Activated T-cell treated with anti-CD3 and anti-CD28 coated beads, Interleukin-2, amount 50 U/mL, for 48 hours (primary cell): ENCODE measurements around the gene STAP2.

Experiments
- DNase-seq, 2 experiments: peaks; one replicate each; pipeline ENCODE4 v3.0.0-alpha.2; 2020

The STAP2 gene

GRCh38 chr19:4338441-4339355 lies at the start of gene STAP2:
Gene STAP2 (minus strand): TSS chr19:4338827. CDS start chr19:4338753, 74 bp downstream.
- DNase-seq: peak; percentile 52 to 53

- no peak for DNase-seq
These were observed 47.6 kb upstream of the STAP2 start for GRCh38 chr19:4386041-4386782.

DNA sequence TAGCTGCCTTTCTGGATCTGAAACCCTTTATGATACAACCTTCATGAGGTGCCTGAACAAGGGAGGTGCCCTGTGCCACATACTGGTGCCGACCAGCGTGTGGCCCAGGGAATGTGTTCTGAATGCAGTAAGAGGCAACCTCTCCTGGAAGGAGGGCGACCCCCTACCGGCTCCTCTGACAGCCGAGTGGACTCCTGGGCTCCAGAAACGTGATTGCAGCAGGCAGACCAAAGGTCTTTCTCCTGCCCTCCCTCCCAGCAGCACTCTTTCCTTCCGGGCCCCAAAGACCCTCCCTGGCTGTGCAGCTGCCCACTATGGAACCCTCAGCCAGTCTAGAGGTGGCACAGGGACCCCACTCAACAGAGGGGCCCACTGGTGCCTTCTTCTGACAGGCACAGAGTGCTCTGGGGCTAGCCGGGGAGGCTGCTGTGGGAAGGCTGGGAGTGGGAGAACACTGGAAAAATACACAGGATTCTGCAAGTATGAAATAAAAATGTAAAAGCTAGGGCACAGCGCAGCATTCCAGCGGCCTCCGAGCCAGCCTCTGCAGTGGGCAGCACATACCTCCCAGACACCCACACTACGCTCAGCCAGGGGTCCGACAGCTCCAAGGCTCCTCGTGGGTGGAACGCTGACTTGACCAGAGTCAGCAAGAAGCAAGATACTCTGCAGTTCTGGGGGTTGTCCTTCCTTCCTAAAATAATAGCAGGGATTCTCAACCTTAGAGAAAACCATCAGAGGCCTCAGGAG lies 46.8 kb upstream of the STAP2 start:
- DNase-seq: no peak

DNA sequence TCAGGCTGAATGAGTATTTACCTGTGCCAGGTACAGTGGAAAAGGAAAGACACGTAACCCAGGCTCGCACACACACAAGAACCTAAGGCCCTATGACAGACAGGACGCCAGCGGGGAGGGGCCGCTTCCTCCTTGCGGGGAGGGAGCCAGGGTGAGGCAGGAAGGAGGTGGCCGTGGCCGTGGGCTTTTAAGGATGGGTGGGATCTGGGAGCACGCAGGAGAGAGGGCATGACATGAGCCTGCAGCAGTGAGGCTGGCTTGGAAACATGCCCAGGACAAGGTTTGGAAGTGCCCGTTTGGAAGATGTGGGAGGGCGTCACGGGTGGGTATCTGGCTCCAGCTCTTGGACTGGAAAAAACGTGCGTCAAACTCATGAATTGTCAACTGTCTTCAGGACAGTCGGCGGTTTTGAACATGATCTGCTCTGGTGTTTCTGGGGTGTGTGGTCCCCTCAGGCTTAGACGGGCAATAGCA lies 41.7 kb upstream of the STAP2 start:
- DNase-seq: peak; percentile 59 to 65

DNA sequence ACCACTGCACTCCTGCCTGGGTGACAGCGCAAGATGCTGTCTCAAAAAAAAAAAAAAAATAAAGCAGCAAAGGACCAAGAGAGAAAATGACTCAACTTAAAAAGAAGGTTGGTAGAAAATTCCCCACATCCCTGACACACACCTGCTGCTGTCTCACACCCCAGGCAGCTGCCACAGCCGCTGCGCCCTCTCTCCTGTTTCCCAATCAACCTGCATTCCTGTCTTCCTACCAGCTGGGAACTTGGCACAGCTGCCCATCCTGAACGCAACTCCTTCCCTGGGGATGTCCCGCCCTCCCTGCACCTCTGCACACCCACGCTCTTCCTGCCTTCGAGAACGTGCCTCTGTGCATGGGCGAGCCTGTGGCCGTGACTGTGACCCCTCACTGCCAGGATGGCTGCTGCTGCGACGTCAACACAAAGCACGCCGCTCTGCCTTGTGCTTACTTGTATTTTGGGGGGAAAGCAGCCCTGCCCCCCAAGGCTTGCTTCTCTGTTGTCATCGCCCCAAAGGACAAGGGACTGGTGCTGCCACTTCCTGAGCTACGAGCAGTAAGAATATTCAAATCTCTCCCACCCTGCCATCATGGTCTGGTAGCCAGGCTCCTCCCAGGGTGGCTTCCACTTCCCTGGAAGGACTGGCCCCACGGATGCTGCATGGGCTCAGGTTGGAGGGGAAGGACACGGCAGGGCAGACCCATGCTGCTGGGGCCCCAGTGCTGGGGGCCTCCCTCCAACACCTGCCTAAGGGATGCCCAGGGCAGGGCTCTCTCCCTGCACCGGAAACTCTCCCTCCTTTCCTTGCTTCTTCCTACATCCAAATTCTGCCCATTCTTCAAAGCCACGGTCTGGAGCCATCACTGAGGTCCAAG lies 41.0 kb upstream of the STAP2 start:
- peak; percentile 61 to 69 for DNase-seq

DNA sequence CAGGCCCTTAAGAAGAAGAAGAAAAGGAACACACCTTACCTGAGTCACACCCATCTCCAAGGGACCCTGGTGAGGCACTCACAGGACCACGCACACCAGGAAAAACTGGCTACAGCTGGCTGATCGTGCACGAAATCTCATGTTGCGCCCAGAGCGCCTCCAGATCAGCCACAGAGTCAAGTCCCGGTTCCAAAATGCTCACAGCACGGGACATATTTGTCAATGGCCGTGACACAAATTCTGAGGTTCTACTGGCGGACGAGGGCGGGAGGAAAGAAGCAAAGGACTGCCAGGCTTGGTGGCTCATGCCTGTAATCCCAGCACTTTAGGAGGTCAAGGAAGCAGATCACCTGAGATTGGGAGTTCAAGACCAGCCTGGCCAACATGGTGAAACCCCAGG lies 40.3 kb upstream of the STAP2 start:
- DNase-seq: no peak

DNA sequence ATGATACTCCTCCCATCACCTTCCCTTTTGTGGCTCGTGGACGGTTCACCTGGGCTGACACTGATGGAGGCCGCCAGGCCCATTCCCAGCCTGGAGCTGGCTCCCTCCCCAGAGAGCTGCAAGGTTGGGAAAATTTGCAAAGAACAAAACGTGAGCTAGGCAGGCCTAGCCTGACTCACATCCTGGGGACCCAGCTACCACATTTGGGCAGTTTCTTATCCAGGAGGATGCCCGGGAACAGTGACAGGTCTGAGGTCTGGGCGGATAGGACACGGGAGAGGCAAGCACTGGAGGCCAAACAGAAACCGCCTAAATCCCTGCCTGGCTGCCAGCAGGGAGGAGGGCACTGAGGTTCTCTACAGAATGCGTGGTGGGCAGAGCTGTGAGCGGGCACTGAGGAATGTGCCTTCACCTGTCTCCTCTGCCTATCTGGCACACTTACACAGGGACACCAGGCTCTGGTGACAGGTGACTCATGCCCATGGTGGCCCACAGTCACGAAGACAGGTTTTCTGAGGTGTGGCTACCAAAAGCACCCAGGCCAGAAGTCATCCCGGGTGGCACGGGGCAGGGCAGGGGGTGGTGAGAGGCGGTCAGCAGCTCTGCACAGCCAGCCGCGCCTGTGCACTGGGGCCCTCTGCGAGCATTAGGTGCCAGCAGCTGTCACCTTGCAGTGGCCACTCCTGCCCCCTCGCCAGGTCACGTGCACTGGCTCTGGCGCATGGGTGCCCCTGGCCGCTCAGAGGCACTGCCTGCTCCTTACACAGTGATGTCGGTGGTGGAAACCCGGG lies 38.6 kb upstream of the STAP2 start:
- DNase-seq: no peak

DNA sequence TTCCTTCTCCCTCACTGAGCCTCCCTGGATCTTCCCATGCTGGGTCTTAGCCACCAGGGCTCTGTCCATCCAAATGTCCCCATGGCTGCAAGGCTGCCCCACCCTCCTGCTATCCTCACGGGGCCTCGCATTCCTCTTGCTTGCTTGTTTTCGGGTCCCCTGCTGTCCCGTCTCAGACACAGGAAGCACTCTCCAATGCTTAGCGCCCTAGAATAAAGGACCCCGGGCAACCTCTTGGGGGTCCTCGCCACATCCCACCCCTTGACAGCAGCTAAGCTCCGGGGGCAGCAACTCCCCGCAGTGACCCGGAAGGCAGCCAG lies 38.0 kb upstream of the STAP2 start:
- no peak for DNase-seq

DNA sequence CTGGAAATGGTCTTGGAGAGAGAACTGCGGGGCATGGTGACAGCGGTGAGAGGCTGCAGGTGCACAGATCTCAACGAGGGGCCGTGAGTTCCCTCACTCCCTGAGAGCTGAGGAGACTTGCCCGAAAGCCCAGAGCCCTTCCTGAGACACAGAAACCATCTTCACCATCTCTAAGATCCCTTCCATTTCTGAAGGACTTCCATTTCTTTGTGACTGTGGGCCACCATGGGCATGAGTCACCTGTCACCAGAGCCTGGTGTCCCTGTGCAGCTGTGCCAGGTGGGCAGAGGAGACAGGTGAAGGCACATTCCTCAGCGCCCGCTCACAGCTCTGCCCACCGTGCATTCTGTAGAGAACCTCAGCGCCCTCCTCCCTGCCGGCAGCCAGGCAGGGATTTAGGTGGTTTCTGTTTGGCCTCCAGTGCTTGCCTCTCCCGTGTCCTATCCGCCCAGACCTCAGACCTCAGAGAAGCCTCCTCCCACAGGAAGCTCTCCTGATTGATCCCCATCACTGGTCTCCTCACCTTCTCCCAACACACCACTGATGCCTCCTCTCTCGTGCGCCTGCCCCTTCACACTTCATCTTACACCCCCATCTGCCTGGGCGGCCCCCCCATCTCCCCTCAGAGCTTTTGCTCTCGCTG lies 37.5 kb upstream of the STAP2 start:
- DNase-seq: no peak

- no peak for DNase-seq
These were observed 36.8 kb upstream of the STAP2 start for GRCh38 chr19:4375164-4376027.

DNA sequence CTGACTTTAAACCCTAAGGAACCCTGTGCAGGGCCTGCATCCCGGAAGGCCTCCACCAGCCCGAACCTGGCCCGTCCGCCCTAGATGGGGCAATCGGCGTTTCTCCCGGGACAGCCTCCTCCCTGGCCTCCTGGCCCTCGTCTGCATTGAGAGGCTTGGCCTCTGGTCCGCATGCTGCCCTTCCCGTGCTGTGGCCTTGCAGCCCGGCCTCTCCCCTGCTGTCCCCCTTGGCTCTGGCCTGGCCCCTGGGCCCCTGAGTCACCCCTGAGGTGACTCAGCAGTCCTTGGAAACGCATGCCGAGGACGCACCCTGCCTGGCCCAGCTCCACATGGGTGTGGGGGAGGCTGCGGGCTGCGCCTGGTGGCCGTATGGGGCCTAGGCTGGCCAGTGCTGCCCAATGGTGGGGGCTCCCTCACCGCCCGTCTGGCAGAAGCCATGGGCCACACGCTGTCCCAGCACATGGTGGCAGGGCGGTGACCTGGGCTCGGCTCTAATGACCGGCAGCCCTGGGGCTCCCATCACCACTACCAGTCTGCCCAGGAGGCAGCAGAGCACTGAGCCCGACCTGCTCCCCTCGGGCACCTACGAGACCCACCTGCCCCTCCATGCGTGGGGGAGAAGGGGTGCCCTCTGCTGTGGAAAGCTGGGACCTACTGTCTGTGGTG lies 36.0 kb upstream of the STAP2 start:
- no peak for DNase-seq

DNA sequence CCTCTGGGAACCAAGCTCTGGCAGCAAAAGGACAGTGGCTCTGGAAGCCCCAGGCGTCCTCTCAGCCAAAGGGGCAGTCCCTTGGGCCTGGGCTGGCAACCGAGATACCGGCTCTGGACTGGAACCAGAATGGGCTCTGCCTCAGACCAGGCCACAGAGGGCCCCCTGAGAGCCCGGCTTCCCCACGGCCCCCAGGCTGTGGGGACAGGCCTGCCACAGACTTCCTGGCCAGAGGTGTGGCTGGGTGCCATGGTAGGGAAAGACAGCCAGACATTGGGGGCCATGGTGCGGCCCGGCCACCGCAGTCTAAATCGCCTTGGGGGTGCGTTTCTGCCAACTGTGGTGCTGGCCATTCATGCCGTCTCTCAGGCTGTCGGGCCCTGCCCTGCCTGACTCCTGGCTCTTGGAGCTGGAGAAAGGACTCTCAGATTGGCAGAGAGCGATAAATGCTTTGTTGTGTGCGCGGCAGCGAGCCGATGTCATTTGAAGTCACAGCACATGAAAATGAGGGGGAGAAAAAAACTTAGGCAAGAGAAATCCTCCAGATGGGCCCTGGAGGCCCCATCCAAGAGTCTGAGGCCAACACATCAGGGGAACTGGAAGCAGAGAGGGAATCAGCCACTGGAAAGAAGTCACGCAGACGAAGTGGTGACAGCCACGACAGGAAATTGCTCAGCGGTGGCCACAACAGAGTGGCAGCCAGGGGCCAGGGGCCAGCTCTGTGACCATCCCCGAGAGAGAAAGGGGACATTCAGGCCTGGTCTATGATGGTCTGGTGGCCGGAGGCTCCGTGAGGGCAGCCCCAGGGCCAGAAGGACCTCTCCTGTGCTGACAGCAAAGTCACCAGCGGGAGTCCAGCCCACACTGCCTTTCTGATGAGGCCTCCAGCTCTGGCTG lies 35.2 kb upstream of the STAP2 start:
- DNase-seq: no peak

GRCh38 chr19:4373013-4373367 lies 34.4 kb upstream of the STAP2 start:
- DNase-seq: no peak

- DNase-seq: no peak
These were observed 33.8 kb upstream of the STAP2 start for GRCh38 chr19:4372165-4373012.

GRCh38 chr19:4371247-4372164 lies 32.9 kb upstream of the STAP2 start:
- no peak for DNase-seq

GRCh38 chr19:4370418-4371041 lies 31.9 kb upstream of the STAP2 start:
- no peak for DNase-seq
